ENCODE results near the gene GMPS. TPM values are rescaled to one million over a fixed set of nuclear protein-coding genes. Genes with fewer than 3 reads are reported as not detected.

GMPS gene
- total RNA-seq, 2 donors from 2014 or later: 29.3 to 39.6 TPM

GRCh38 chr3:155978324-155978723, 107.9 kb downstream of the GMPS start:
- no peak for DNase-seq
- ATAC-seq: no peak
- intact Hi-C loops (cut with DNase I): no loop called here

GRCh38 chr3:155979746-155980145, 109.3 kb downstream of the GMPS start:
- intact Hi-C loops (cut with DNase I): no loop called here
- DNase-seq: no peak
- ATAC-seq: no peak

- intact Hi-C loops (cut with DNase I): no loop called here
- no peak for ATAC-seq
- DNase-seq: no peak
Measured at GRCh38 chr3:155981669-155982068, 111.2 kb downstream of the GMPS start.

GRCh38 chr3:155983834-155984474, 113.5 kb downstream of the GMPS start:
- intact Hi-C loops (cut with DNase I): no loop called here
- ATAC-seq: no peak
- DNase-seq: no peak

- intact Hi-C loops (cut with DNase I): no loop called here
- ATAC-seq (no peak), DNase-seq (no peak)
Measured at GRCh38 chr3:155984791-155985417, 114.5 kb downstream of the GMPS start.

GRCh38 chr3:155989536-155989935, 119.1 kb downstream of the GMPS start:
- DNase-seq (no peak), ATAC-seq (no peak)
- intact Hi-C loops (cut with DNase I): no loop called here

GRCh38 chr3:155991212-155991611, 120.8 kb downstream of the GMPS start:
- intact Hi-C loops (cut with DNase I): no loop called here
- no peak for ATAC-seq
- no peak for DNase-seq

- ATAC-seq (no peak), DNase-seq (no peak)
- intact Hi-C loops (cut with DNase I): no loop called here
Measured at GRCh38 chr3:155991847-155992246, 121.4 kb downstream of the GMPS start.

Other genes with a start within 250 kb of the GMPS start
- gene PLCH1, start 125.6 kb upstream of the GMPS start, total RNA-seq: 1 to 10 TPM in 1 of 2 donors, under 1 TPM in 1; 0.39 to 1.3 TPM
- 1 to 10 TPM; 5.5 to 6.9 TPM for gene C3orf33, start 64.4 kb upstream of the GMPS start, total RNA-seq
- gene SLC33A1, start 16.2 kb upstream of the GMPS start, total RNA-seq: 10 to 100 TPM; 20.4 to 26.6 TPM
- gene KCNAB1, start 249.9 kb downstream of the GMPS start, total RNA-seq: 1 to 10 TPM; 2.6 to 3.5 TPM